GM13976 (cell line): ENCODE results near the gene PTPN5.

Experiments
- DNase-seq: peaks from one replicate; pipeline ENCODE4 v3.0.0; 2012; ENCODE audit warnings: low spot score
- CTCF ChIP-seq: IDR thresholded peaks from 2 replicates; pipeline ENCODE4 v1.5.1; 2012; ENCODE audit warnings: borderline replicate concordance, mild to moderate bottlenecking; ENCODE audit not compliant: insufficient read depth; ENCODE audit errors: extremely low read depth, missing control alignments, control extremely low read depth
- in situ Hi-C: fragments of 300-500 bp; cut with MboI; formaldehyde crosslinking; loops from one replicate; pipeline ENCODE4 v1.12.0; 2022; ENCODE audit warnings: low sequenced_read_pairs, mixed read lengths, inconsistent platforms; ENCODE audit not compliant: unreplicated experiment

The PTPN5 gene

GRCh38 chr11:18704045-18704645 is 87.5 kb downstream of the PTPN5 start:
- in situ Hi-C loops = no loop called here
- DNase-seq = no peak
- TF ChIP-seq CTCF = no peak

GRCh38 chr11:18703001-18703763 is 88.4 kb downstream of the PTPN5 start:
- no peak for TF ChIP-seq CTCF
- in situ Hi-C loops = no loop called here
- no peak for DNase-seq

GRCh38 chr11:18701614-18702216 is 89.9 kb downstream of the PTPN5 start:
- in situ Hi-C loops = no loop called here
- TF ChIP-seq CTCF = no peak
- DNase-seq = no peak

- TF ChIP-seq CTCF = no peak
- in situ Hi-C loops = no loop called here
- DNase-seq = no peak
Observed at GRCh38 chr11:18700872-18701271, 90.7 kb downstream of the PTPN5 start.

GRCh38 chr11:18700375-18700774 is 91.2 kb downstream of the PTPN5 start:
- DNase-seq = no peak
- TF ChIP-seq CTCF = no peak
- in situ Hi-C loops = no loop called here

- in situ Hi-C loops = no loop called here
- no peak for TF ChIP-seq CTCF
- DNase-seq = no peak
Observed at GRCh38 chr11:18699848-18700261, 91.7 kb downstream of the PTPN5 start.

- in situ Hi-C loops = no loop called here
- TF ChIP-seq CTCF = no peak
- no peak for DNase-seq
Observed at GRCh38 chr11:18699269-18699596, 92.4 kb downstream of the PTPN5 start.
